Right cardiac atrium (tissue), 5 donors: Measurements from ENCODE around the gene PTPRF. TPM values are rescaled to one million over a fixed set of nuclear protein-coding genes. Genes with fewer than 3 reads are reported as not detected.

Experiments
- ATAC-seq, 2 donors: fragments of 200-7000 bp; cut with Tn5 transposase; one replicate each; pipeline versions ENCODE4 v1.8.0 to v1.9.1; 2020; ENCODE audit warnings: moderate library complexity in 2 of 2, mild to moderate bottlenecking in 1 of 2
- DNase-seq, 3 donors: peaks; one replicate each; pipeline ENCODE4 v3.0.0-alpha.2; 2020
- H3K27ac ChIP-seq: one replicate; pipeline ENCODE4 v1.5.1; 2013; ENCODE audit warnings: mild to moderate bottlenecking, low read length, control low read depth, moderate library complexity
- H3K27me3 ChIP-seq: one replicate; pipeline ENCODE4 v1.6.1; 2013; ENCODE audit not compliant: control insufficient read depth, insufficient read depth
- H3K4me1 ChIP-seq: one replicate; pipeline ENCODE4 v1.6.1; 2013; ENCODE audit warnings: low read length; ENCODE audit not compliant: control insufficient read depth, insufficient read depth
- H3K4me3 ChIP-seq: one replicate; pipeline ENCODE4 v1.5.1; 2013; ENCODE audit warnings: low read length, control low read depth
- H3K9me3 ChIP-seq: one replicate; pipeline ENCODE4 v1.6.1; 2013; ENCODE audit warnings: low read length; ENCODE audit not compliant: control insufficient read depth
- WGBS: extraction: QIAGEN DNeasy Blood & Tissue Kit; methylation state at CpG from one replicate; pipeline ENCODE4 v1.1.7; 2013; 5-methylcytosine and 5-hydroxymethylcytosine counted together
- intact Hi-C, 4 donors: fragments of 100-400 bp; cut with DNase I; formaldehyde crosslinking; loops; one replicate each; pipeline versions ENCODE4 v1.11.0 to v1.14.0; 2022 to 2023
- polyA plus RNA-seq: library from polyadenylated mRNA; stranded (reverse); fragments of 200-250 nt; gene quantifications from one replicate; pipeline ENCODE4 v1.2.3, GENCODE V29; 2013
- total RNA-seq, 4 donors: library from RNA; stranded (reverse); fragmentation: NEBNext Ultra II Directional; extraction: Animal tissue kit (Norgen Biotek cat#: 25700); gene quantifications; one replicate each; pipeline ENCODE4 v1.2.1, GENCODE V29; 2021
- donor health status: healthy with polysubstance abuse.
- donor health status: DM: no; HTN: yes; CAD: no.
- donor health status: DM: no; HTN: no; CAD: no.
- donor health status: DM: no; HTN: yes; CAD: no; lungs with severe emphysema.
- donor health status: DM: yes; HTN: yes; CAD: no.

Gene PTPRF
- total and polyA plus RNA-seq, 5 donors: 5.1 to 19.7 (median 11.6) TPM

GRCh38 chr1:43598622-43599021 is 67.9 kb downstream of the PTPRF start:
- Histone ChIP-seq H3K27me3 (no peaks in the 10 kb centered on the region), H3K4me1 (no peaks in the 10 kb centered on the region), H3K4me3 (no peak overlapping the region), H3K27ac (no peak overlapping the region), H3K9me3 (no peaks in the 10 kb centered on the region)
- DNase-seq (no peak), ATAC-seq (no peak)
- intact Hi-C loops: no loop called here
- 93% methylated on average over 11 of the region's 11 CpGs for WGBS

DNA sequence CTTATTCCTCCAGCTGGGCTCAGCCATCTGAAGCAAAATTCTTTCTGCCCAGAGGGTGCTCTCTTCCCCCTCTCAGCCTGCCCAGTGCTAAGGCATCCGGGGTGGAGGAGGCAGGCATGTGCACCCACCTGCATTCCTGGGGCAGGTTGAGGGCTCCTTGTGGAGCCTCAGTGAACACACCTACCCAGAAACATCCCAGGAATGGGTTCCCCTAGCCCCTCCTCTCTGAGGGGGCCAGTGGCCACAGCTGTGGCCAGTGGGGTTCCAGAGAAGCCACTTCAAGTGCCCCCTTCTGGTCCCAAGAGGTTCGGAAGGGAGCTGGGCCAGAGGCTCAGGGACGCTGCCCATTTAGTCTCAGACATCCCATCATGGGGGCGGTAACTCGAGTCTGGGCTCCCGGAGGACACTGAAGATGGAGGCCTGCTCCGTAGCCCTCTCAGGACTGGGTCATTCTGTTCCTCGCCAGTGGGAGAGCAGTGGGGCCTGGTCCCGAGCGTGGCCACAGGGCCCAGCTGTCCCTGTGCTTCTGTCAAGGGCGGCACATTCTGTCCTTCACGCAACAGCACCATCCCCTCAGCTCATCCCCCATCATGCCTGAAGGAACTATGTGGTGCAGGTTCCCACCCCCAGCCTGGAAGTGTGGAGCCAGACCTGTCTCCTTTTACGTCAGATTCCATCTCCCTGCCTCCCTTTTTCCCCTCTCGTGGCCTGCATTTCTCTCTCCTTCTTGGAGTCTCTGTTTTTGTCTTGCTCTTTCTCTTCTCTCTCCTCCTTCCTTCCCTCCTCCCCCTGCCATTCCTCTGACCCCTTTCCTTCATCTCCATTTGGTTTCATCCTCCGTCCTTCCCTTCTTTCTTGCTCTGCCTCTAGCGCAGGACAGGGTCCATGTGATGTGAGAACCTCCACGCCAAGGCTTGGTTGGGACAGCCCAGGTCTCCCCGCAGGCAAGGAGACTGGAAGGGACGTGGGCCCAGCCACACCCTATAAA is 69.6 kb downstream of the PTPRF start:
- no peak overlapping the region for H3K4me3 ChIP-seq
- WGBS: 86% methylated on average over 19 of the region's 19 CpGs
- no peaks in the 10 kb centered on the region for H3K4me1 ChIP-seq
- no peaks in the 10 kb centered on the region for H3K9me3 ChIP-seq
- intact Hi-C loops: no loop called here
- ATAC-seq: no peak
- no peak for DNase-seq
- H3K27me3 ChIP-seq: no peaks in the 10 kb centered on the region
- no peak overlapping the region for H3K27ac ChIP-seq

DNA sequence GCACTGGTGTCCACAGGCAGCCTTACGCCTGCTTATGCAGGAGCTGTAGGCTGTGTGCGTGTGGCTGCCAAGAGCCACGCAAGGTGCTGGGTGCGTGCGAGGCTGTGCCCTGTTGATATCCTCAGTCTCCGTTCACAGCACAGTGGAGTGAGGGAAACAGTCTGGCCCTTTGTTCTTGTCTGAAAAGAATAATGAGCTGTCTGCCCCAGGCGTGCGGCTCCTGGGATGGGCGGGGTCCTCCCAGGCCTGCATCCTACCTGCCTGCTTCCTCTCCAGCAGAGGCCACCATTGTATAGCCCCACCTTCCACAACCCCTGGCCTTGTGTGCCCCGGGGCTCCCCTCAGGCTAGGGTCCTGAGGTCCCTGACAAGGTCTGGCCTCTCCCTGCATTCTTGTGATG is 72.3 kb downstream of the PTPRF start:
- 83% methylated on average over 10 of the region's 10 CpGs for WGBS
- Histone ChIP-seq H3K9me3 (no peaks in the 10 kb centered on the region), H3K4me3 (no peak overlapping the region), H3K4me1 (no peaks in the 10 kb centered on the region), H3K27me3 (no peaks in the 10 kb centered on the region), H3K27ac (no peak overlapping the region)
- intact Hi-C loops: no loop called here
- DNase-seq: no peak
- ATAC-seq: no peak

DNA sequence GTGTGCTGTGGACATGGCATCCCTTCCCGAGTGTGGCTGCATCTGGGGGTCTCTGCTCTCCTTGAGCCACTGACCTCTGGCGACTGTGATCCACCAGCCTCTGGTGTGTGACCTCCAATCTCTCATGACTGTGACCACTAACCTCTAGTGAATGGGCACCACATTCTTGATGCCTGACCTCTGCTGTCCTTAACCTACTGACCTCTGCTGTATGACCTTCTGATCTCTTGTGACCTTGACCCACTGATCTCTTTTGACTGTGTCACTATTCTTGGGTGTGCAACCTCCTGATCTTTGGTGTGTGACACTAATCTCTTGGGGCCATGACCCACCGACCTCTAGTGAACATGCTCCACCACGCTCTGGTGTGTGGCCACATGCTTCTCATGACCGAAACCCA is 73.5 kb downstream of the PTPRF start:
- WGBS: 92% methylated on average over 5 of the region's 5 CpGs
- H3K4me1 ChIP-seq: no peaks in the 10 kb centered on the region

GRCh38 chr1:43605157-43605556 is 74.5 kb downstream of the PTPRF start:
- DNase-seq (no peak), ATAC-seq (no peak)
- Histone ChIP-seq H3K9me3 (no peaks in the 10 kb centered on the region), H3K27ac (no peak overlapping the region), H3K4me1 (no peaks in the 10 kb centered on the region), H3K4me3 (no peak overlapping the region), H3K27me3 (no peaks in the 10 kb centered on the region)
- 94% methylated on average over 18 of the region's 18 CpGs for WGBS
- intact Hi-C loops: no loop called here

More for the DNA sequence above, 73.5 kb downstream of the PTPRF start:
- no peak for ATAC-seq
- intact Hi-C loops: no loop called here
- DNase-seq: no peak
- Histone ChIP-seq H3K9me3 (no peaks in the 10 kb centered on the region), H3K4me3 (no peak overlapping the region), H3K27me3 (no peaks in the 10 kb centered on the region), H3K27ac (no peak overlapping the region)

DNA sequence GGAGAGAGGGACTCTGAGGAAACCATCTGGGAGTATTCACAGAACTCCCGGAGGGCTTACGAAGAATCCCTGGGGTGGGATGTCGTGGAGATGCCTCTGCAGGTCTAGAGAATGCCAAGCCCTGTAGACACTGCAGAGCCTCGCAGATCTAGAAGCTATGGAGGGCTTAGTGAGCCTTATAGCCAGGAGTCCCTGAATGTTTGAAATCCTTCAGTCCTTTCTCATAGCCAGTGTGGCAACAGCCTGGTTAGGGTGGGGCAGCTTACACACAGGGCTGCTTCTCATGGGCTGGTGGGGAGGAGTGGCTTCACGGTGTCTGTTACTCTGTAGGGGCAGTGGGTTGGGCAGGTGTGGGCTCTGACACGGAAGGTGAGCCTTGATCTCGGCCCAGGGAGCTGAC is 75.1 kb downstream of the PTPRF start:
- intact Hi-C loops: no loop called here
- Histone ChIP-seq H3K27ac (no peak overlapping the region), H3K27me3 (no peaks in the 10 kb centered on the region), H3K4me3 (no peak overlapping the region), H3K9me3 (no peaks in the 10 kb centered on the region), H3K4me1 (no peaks in the 10 kb centered on the region)
- ATAC-seq (no peak), DNase-seq (no peak)
- 90% methylated on average over 7 of the region's 7 CpGs for WGBS

DNA sequence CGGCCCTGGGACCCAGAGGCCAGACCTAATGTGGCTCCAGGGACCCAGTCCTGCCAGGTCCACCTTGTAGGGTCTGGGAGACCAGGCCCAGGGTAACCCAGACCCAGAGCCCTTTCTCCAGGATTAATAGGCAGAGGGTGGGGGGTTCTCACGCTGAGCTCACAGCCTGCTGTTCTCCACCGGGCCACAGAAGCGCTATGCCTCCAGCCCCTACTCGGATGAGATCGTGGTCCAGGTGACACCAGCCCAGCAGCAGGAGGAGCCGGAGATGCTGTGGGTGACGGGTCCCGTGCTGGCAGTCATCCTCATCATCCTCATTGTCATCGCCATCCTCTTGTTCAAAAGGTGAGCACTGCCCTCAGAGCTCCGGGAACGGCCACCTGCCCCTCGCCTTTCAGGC is 75.9 kb downstream of the PTPRF start:
- intact Hi-C loops: no loop called here
- WGBS: 95% methylated on average over 13 of the region's 13 CpGs
- no peak for DNase-seq
- no peaks in the 10 kb centered on the region for H3K4me1 ChIP-seq
- no peaks in the 10 kb centered on the region for H3K9me3 ChIP-seq
- no peaks in the 10 kb centered on the region for H3K27me3 ChIP-seq
- no peak overlapping the region for H3K27ac ChIP-seq
- no peak overlapping the region for H3K4me3 ChIP-seq
- no peak for ATAC-seq

DNA sequence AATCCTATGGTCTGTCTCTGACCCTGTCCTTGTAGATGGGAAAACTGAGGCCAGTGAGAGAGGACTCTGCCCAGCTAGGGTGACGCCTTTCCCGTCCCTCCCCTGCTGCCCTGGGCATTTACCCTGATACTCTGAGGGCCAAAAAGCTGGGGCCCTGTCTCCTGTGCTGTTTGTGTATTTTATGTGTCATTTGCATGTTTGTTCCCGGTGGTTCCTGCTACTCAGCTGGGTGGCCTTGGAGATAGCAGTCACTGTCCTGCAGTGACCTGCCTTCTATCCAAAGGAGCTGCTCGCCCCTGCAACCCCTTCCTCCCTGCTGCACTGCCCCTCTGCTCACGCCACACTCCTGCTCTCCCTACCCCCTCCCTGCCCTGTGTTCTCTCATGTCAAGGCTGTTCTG is 78.1 kb downstream of the PTPRF start:
- no peak for DNase-seq
- Histone ChIP-seq H3K27me3 (no peaks in the 10 kb centered on the region), H3K27ac (no peak overlapping the region), H3K4me3 (no peak overlapping the region), H3K4me1 (no peaks in the 10 kb centered on the region), H3K9me3 (no peaks in the 10 kb centered on the region)
- no peak for ATAC-seq
- 88% methylated on average over 5 of the region's 5 CpGs for WGBS
- intact Hi-C loops: no loop called here

DNA sequence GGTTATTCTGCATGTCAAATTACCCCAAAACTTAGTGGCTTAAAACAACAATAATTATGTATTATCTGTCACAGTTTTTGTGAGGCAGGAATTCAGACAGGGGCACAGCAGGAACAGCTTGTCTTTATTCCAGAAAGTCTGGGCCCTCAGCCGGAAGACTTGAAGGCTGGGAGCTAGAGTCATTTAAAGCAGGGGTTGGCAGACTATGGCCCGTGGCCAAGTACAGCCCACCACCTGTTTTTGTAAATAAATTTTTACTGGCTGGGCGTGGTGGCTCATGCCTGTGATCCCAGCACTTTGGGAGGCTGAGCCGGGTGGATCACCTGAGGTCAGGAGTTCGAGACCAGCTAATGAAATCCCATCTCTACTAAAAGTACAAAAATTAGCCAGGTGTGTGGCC is 79.7 kb downstream of the PTPRF start:
- H3K27ac ChIP-seq: no peak overlapping the region
- ATAC-seq (no peak), DNase-seq (peak in 2 of 3 donors; percentile 17 to 24)
- H3K4me1 ChIP-seq: no peaks in the 10 kb centered on the region
- H3K4me3 ChIP-seq: no peak overlapping the region
- WGBS: 85% methylated on average over 5 of the region's 5 CpGs
- no peaks in the 10 kb centered on the region for H3K9me3 ChIP-seq
- intact Hi-C loops: no loop called here
- H3K27me3 ChIP-seq: no peaks in the 10 kb centered on the region

DNA sequence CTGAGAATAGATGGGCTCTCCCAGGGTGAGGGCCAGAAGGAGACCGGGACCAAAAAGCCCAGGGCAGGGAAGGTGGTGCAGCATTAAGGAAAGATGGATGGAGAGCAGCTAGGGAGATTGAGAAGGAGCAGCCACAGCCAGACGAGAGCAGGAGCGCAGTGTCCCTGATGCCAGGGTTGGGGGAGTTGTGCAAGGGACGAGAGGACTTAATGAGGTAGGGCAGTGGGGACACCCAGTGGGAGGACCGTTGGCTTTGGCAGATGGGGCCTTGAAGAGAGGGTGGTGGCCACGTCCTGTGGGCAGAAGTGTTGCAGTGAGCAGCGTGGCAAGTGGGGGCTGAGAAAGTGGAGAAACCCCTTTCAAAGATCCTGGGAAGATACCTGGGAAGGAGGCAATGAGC is 81.3 kb downstream of the PTPRF start:
- DNase-seq: peak in 2 of 3 donors; percentile 27 to 30
- intact Hi-C loops: no loop called here

GRCh38 chr1:43612406-43612805 is 81.7 kb downstream of the PTPRF start:
- no peak overlapping the region for H3K4me3 ChIP-seq
- ATAC-seq: no peak
- no peaks in the 10 kb centered on the region for H3K27me3 ChIP-seq
- no peak overlapping the region for H3K27ac ChIP-seq
- H3K4me1 ChIP-seq: no peaks in the 10 kb centered on the region
- DNase-seq: peak in 2 of 3 donors; percentile 3 to 6
- no peaks in the 10 kb centered on the region for H3K9me3 ChIP-seq
- WGBS: 88% methylated on average over 15 of the region's 15 CpGs
- intact Hi-C loops: no loop called here

More for the DNA sequence above, 81.3 kb downstream of the PTPRF start:
- H3K4me1 ChIP-seq: no peaks in the 10 kb centered on the region
- H3K9me3 ChIP-seq: no peaks in the 10 kb centered on the region
- WGBS: 63% methylated on average over 7 of the region's 7 CpGs
- no peak overlapping the region for H3K27ac ChIP-seq
- ATAC-seq: peak in 1 of 2 donors; percentile 12
- no peak overlapping the region for H3K4me3 ChIP-seq
- no peaks in the 10 kb centered on the region for H3K27me3 ChIP-seq
